Skin epidermis (tissue), 12 donors: Measurements from ENCODE around the gene OOSP3.
"Not testable (repeated sequence)": the region's sequence is repeated elsewhere in the genome, so short reads cannot be mapped to it uniquely, and the experiment has no call there.

ENCODE experiments used
- H3K27ac ChIP-seq, 21 experiments: fragments of 200-600 bp; sonication (generic) in 11 of 21; one replicate each; pipeline ENCODE4 v1.5.0; 2020; ENCODE audit warnings: mild to moderate bottlenecking in 3 of 21, inconsistent platforms in 2 of 21, moderate library complexity in 2 of 21
- H3K4me3 ChIP-seq, 7 experiments: fragments of 200-600 bp; sonication (generic) in 2 of 7; one replicate each; pipeline ENCODE4 v1.5.0; 2020; ENCODE audit warnings: inconsistent platforms in 2 of 7, mild to moderate bottlenecking in 2 of 7, moderate library complexity in 1 of 7

OOSP3 gene

DNA sequence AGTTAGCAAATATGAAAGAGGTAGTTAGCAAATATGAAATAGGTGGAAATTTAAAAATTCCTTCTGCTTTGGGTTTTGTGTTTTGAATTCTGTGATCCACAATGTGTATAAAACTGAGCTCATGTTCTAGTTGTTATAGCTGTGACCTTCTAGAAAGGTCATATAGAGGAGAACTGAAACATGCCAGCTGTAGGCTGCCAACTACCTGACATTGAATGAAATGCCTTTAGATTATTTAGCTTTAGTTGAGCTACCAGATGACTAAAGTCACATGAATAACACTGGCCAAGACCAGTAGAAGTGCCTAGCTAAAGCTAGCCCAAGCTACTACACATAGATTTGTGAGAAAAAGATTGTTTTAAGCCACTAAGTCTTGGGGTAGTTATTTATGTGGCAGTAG lies 6.5 kb upstream of the OOSP3 start:
- H3K27ac ChIP-seq: no peak overlapping the region
- no peak overlapping the region for H3K4me3 ChIP-seq

DNA sequence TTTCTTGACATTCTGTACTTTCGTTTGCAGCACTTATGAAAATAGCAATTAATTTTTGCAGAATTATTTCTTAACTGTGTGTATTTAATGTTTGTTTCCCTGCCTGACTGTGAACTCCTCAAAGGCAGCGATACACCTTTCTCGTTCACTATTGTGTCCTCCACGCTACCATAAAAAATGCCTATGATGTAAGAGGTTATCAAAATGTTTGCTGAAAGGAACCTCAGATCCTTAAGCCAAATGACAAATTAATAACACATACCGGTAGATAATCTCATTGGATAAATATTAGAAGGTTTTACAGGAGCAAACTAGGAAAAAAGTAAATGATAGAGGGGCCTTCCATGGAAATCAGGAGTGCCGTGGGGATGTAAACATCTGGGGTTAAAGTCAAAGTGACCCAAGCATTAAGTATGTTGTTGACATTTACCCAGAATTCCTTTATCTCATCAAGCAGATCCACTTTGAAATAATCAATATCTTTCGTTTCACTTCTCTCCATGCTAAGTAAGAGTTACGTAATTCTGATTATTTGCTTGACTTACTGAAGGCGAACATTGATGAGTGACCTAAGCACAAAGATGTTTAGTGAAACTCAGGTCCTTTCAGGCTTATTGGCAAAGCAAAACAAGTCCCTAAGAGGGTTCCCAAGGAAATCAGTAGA lies 2.6 kb upstream of the OOSP3 start:
- Histone ChIP-seq H3K4me3 (no peak overlapping the region), H3K27ac (no peak overlapping the region)

DNA sequence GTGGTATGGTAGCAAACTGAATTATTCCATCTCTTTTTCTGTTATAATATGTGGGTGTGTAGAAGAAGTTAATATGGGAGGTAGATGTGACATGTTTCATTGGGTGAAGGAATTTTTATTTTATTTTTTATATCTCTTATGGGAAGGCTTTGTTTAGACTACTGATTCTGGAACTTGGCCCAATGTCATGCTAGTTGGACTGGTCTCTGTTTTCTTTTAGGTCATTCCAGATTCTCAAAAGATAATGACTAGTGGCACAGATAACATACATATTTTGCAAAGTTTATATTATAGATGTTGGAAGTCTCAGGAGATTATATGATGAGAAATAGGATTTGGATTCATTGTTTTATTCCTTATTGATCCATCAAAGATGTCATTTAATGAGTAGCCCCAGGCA lies 1.3 kb upstream of the OOSP3 start:
- no peak overlapping the region for H3K4me3 ChIP-seq
- no peak overlapping the region for H3K27ac ChIP-seq

GRCh38 chr11:59877784-59878183 lies 798 bp upstream of the OOSP3 start:
- Histone ChIP-seq H3K27ac (no peak overlapping the region), H3K4me3 (no peak overlapping the region)

- Histone ChIP-seq H3K4me3 (no peak overlapping the region), H3K27ac (no peak overlapping the region)
Observed at GRCh38 chr11:59879567-59879966, 985 bp downstream of the OOSP3 start.

GRCh38 chr11:59883597-59883996 lies 5.0 kb downstream of the OOSP3 start:
- Histone ChIP-seq H3K27ac (no peak overlapping the region), H3K4me3 (no peak overlapping the region)

DNA sequence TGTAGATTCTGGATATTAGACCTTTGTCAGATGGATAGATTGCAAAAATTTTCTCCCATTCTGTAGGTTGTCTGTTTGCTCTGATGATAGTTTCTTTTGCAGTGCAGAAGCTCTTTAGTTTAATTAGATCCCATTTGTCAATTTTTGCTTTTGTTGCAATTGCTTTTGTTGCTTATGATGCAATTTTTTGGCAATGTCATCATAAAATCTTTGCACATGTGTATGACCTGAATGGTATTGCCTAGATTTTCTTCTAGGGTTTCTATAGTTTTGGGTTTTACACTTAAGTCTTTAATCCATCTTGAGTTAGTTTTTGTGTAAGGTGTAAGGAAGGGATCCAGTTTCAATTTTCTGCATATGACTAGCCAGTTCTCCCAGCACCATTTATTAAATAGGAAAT lies 8.6 kb downstream of the OOSP3 start:
- not testable (repeated sequence) for H3K27ac ChIP-seq, H3K4me3 ChIP-seq

- Histone ChIP-seq H3K27ac (no peak overlapping the region), H3K4me3 (no peak overlapping the region)
Observed at GRCh38 chr11:59891781-59892181, 13.2 kb downstream of the OOSP3 start.

- H3K4me3 ChIP-seq: no peak overlapping the region
- no peak overlapping the region for H3K27ac ChIP-seq
Observed at GRCh38 chr11:59894616-59895015, 16.0 kb downstream of the OOSP3 start.

- no peak overlapping the region for H3K4me3 ChIP-seq
- H3K27ac ChIP-seq: no peak overlapping the region
Observed at GRCh38 chr11:59898046-59898445, 19.5 kb downstream of the OOSP3 start.

GRCh38 chr11:59898650-59899049 lies 20.1 kb downstream of the OOSP3 start:
- H3K27ac ChIP-seq: no peak overlapping the region

DNA sequence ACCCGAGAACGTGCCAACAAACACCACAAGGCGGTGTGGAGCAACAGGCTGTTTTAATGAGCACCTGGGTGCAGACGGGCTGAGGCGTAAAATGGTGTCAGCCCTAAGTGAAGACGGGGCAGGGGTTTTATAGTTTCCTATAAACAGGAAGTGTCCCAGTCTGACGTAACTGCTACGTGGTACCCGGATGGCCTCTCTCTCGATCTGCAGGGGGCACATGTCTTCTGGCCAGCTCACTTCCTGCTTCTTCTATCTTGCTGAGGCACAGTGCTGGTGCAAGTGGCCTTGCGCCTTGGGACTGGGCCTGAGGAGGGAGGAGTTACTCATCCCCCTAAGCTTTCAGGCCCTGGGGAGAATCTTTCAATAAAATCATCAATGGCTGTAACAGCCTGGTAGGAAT lies 20.9 kb downstream of the OOSP3 start:
- Histone ChIP-seq H3K27ac (no peak overlapping the region), H3K4me3 (no peak overlapping the region)

More at GRCh38 chr11:59898650-59899049, 20.1 kb downstream of the OOSP3 start:
- no peak overlapping the region for H3K4me3 ChIP-seq

GRCh38 chr11:59900366-59901126 lies 22.0 kb downstream of the OOSP3 start:
- no peak overlapping the region for H3K27ac ChIP-seq
- no peak overlapping the region for H3K4me3 ChIP-seq

- Histone ChIP-seq H3K27ac (peak overlapping the region in 1 of 21 experiments; percentile 9), H3K4me3 (no peak overlapping the region)
Observed at GRCh38 chr11:59901306-59901705, 22.7 kb downstream of the OOSP3 start.

DNA sequence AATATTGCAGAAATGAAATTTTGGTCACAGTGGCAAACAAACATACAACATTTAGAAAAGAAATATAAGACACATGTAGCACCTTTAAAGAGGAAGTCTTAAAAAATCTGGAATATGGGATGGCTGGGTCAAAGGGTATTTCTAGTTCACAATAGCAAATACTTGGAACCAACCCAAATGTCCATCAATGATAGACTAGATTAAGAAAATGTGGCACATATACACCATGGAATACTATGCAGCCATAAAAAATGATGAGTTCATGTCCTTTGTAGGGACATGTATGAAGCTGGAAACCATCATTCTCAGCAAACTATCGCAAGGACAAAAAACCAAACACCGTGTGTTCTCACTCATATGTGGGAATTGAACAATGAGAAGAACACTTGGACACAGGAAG lies 25.0 kb downstream of the OOSP3 start:
- not testable (repeated sequence) for H3K27ac ChIP-seq, H3K4me3 ChIP-seq

DNA sequence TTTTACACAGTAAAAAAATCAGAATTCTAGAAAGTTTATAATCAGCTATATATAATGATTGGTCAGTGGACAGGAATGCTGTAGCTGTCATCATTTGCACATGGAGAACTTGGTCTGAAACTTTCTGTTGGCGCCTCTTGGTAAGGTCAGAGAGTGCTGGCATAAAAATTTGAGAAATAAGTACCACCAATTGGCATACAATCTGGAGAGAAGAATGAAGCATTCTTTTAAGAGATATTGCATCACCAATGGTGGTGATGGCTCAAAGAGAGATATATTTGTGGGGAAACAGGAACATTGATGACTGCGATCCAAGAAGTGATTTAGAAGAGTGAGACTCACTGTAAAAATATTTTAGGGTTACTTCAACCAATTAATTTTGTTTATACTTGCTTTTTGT lies 39.9 kb downstream of the OOSP3 start:
- Histone ChIP-seq H3K4me3 (no peak overlapping the region), H3K27ac (no peak overlapping the region)

DNA sequence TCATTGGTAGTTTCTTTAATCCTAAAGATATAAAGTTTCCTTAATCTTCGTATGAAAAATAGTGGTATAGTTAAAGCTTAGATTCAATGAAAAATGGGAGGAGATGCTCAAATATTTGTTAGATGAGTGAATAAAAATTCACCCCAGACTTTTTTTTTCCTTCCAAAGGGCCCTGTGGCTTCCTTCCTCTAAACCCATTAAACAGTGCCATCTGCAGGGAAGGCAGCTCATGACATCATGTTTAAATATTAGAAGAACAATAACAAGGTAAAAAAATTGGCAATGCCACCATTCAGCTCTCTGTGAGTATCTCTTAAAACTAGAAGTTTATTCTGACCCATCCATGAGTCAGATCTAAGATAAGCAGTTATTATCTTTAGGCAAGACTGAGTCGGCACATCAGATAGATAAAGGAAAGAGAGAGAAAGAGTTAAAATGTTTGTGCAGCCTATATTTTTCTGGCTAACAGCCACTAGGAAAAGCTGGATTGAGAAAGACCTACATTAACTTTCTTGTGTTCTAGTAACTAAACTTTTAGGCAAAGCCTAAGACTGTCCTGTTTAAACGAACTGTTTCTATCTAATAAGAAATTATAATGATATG lies 40.5 kb downstream of the OOSP3 start:
- Histone ChIP-seq H3K27ac (no peak overlapping the region), H3K4me3 (no peak overlapping the region)

- Histone ChIP-seq H3K27ac (no peak overlapping the region), H3K4me3 (no peak overlapping the region)
Observed at GRCh38 chr11:59923813-59924212, 45.2 kb downstream of the OOSP3 start.

GRCh38 chr11:59931688-59932087 lies 53.1 kb downstream of the OOSP3 start:
- Histone ChIP-seq H3K4me3 (no peak overlapping the region), H3K27ac (no peak overlapping the region)

DNA sequence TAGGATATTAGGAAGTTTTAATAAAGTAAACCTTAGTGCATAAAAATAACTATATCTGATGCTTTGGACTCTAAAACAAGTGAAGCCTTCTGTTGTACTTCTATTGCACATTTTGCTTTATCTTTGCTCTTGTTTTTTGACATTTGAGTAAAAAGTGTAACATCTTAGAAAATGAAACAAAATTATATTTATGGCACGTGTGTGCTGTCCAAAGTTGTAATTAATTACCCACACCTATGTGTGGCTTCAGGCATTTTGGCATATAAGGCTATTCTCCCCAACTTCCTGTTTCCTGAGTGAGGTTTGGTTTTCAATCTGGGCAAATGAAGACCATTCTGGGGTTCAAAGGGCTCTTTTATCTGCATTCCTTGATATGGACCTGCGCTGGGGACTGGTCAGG lies 59.5 kb downstream of the OOSP3 start, which contains the start of gene OOSP1:
OOSP1 (plus strand) TSS at position 301 of the 400 bp plus-strand sequence; CDS start at position 324, 23 bp downstream.
- Histone ChIP-seq H3K27ac (no peak within 1 kb of the TSS), H3K4me3 (no peak within 1 kb of the TSS)

GRCh38 chr11:59938718-59939117 lies 60.1 kb downstream of the OOSP3 start:
- no peak overlapping the region for H3K4me3 ChIP-seq
- H3K27ac ChIP-seq: no peak overlapping the region
